Peyer's patch (tissue), 4 donors: ENCODE results near the gene AHCYL2. TPM values are rescaled to one million over a fixed set of nuclear protein-coding genes. Genes with fewer than 3 reads are reported as not detected.
A peak's percentile ranks its signal among the peaks of the same experiment; 100 is the strongest.

Source experiments
- DNase-seq, 3 donors: peaks; one replicate each; pipeline ENCODE4 v3.0.0-alpha.2; 2017 to 2019
- H3K27ac ChIP-seq, 4 donors: fragments of 200-600 bp; sonication (generic); one replicate each; pipeline ENCODE4 v1.5.1; 2016 to 2019
- H3K27me3 ChIP-seq, 2 donors: fragments of 200-600 bp; sonication (generic); one replicate each; pipeline ENCODE4 v1.5.1; 2019
- H3K36me3 ChIP-seq, 3 donors: fragments of 200-600 bp; sonication (generic); one replicate each; pipeline ENCODE4 v1.5.1; 2016 to 2019
- H3K4me1 ChIP-seq, 4 donors: fragments of 200-600 bp; sonication (generic); one replicate each; pipeline ENCODE4 v1.5.1; 2016 to 2019
- H3K4me3 ChIP-seq, 4 donors: fragments of 200-600 bp; sonication (generic); 1 replicate in 3 of 4; 2 replicates in 1 of 4; pipeline ENCODE4 v1.5.1; 2016 to 2019; ENCODE audit warnings: mild to moderate bottlenecking in 1 of 4
- H3K9me3 ChIP-seq, 4 donors: fragments of 200-600 bp; sonication (generic); one replicate each; pipeline ENCODE4 v1.5.1; 2016 to 2019; ENCODE audit warnings: mild to moderate bottlenecking in 1 of 4
- POLR2A ChIP-seq, 2 donors: fragments of 450-650 bp; IDR thresholded peaks; one replicate each; pipeline ENCODE4 v1.5.1; 2017; ENCODE audit warnings: antibody characterized with exemption in 2 of 2, mild to moderate bottlenecking in 2 of 2, moderate library complexity in 2 of 2
- total RNA-seq, 4 donors: library from RNA; depleted of rRNA; stranded (reverse); fragments of >200 nt; gene quantifications; one replicate each; pipeline ENCODE4 v1.1.0, GENCODE V29; 2016
- TF ChIP-seq, protein P1 (sequence below), 6 experiments: fragments of 450-650 bp in 4 of 6; fragments of 200-600 bp in 2 of 6; sonication (generic) in 1 of 6; IDR thresholded peaks; one replicate each; pipeline ENCODE4 v1.5.1; 2017 to 2019; ENCODE audit warnings: antibody characterized with exemption in 6 of 6, mild to moderate bottlenecking in 3 of 6, moderate library complexity in 1 of 6

Gene AHCYL2
- total RNA-seq, 4 donors from 2014 or later, result 37.1 to 186 (median 60.0) TPM

DNA sequence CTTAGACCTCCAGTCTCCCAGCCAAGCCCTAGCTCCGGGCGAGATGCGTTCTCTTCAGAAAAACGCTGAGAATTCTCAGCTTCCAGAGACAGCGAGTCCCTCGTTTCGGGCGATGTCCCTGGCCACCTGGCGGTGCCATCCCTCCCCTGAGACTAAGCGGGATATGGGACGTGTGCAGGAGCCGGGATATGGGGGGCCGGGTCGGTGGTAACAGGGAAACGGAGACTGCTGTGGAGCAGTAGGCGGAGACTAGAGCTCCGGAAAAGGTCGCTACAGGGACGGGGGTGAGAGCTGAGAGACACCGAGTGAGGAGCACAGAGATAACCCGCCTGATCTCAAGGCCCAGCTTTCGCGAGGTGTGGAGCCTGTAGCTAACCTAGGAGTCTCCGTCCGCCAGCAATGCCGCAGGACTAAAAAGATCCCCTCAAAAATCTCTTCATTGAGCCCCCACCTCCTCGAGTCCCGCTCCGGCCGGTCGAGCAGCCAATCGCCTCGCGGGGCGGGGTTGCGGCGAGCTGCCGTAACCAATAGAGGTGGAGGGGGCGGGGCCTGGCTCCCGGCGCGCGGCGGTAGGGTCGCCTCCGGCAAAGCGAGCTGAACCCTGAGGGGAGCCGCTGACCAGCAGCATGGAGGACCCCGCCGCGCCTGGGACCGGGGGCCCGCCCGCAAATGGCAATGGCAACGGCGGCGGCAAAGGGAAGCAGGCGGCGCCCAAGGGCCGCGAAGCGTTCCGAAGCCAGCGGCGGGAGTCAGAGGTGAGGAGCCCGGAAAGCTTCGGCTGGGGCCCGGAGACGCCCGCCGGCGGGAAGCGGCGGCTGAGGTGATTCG lies 209.2 kb downstream of the AHCYL2 start, which contains the start of gene STRIP2:
STRIP2 (plus strand) TSS at position 586 of the 828 bp plus-strand sequence; CDS start at position 627, 41 bp downstream.
- peak; percentile 93 to 96 (median 95) for DNase-seq
- no peak for TF ChIP-seq POLR2A (IDR thresholded peaks at IDR 0.05)
- TF ChIP-seq, protein P1, sequence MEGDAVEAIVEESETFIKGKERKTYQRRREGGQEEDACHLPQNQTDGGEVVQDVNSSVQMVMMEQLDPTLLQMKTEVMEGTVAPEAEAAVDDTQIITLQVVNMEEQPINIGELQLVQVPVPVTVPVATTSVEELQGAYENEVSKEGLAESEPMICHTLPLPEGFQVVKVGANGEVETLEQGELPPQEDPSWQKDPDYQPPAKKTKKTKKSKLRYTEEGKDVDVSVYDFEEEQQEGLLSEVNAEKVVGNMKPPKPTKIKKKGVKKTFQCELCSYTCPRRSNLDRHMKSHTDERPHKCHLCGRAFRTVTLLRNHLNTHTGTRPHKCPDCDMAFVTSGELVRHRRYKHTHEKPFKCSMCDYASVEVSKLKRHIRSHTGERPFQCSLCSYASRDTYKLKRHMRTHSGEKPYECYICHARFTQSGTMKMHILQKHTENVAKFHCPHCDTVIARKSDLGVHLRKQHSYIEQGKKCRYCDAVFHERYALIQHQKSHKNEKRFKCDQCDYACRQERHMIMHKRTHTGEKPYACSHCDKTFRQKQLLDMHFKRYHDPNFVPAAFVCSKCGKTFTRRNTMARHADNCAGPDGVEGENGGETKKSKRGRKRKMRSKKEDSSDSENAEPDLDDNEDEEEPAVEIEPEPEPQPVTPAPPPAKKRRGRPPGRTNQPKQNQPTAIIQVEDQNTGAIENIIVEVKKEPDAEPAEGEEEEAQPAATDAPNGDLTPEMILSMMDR (IDR thresholded peaks at IDR 0.05), result peak in 2 of 6 experiments; percentile 6 to 18
- Histone ChIP-seq H3K27me3 (no peaks in the 10 kb centered on the region), H3K36me3 (no peaks in the 10 kb centered on the region), H3K9me3 (no peaks in the 10 kb centered on the region), H3K4me3 (peak within 1 kb of the TSS; percentile 56 to 80 (median 65)), H3K4me1 (peaks cover 3 to 7% (median 5%) of the 10 kb centered on the region in 4 donors), H3K27ac (peak within 1 kb of the TSS in 2 of 4 donors; percentile 53 to 64)

DNA sequence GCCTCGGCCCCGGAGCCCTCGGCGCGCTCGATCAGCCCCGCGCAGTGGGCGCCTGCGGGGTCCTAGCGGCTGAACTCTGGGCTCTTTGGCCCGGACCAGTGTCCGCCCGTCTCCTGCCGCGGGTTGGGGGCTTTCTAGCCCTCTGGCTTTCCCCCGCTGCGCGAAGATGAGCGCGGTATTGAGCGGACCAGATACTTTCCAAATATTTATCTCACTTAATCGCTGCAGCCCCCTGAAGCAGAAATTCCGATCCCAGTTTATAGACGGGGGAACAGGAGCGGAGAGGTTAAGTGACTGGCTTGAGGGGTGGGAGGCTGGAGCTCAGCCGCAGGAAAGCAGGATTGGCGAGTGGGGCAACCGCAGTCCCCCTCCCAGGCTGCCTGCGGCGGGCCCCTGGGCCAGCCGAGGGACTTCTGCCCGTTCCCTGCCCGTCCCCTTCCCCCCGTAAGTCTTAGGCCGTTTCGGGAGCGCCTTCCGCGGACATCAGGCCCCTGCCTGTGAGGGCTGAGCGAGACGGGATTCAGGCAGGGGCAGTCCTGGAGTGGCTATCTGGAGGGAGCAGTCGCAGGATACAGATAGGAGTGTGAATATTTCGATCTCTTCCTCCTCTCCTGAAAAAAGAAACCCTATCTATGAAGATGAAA lies 210.0 kb downstream of the AHCYL2 start:
- Histone ChIP-seq H3K9me3 (no peaks in the 10 kb centered on the region), H3K36me3 (no peaks in the 10 kb centered on the region), H3K4me3 (peak overlapping the region; percentile 56 to 80 (median 65)), H3K27me3 (no peaks in the 10 kb centered on the region), H3K4me1 (peaks cover 3 to 7% (median 5%) of the 10 kb centered on the region in 4 donors), H3K27ac (peak overlapping the region in 2 of 4 donors; percentile 53 to 64)
- TF ChIP-seq, protein P1 (IDR thresholded peaks at IDR 0.05), result no peak
- TF ChIP-seq POLR2A (IDR thresholded peaks at IDR 0.05), result no peak
- DNase-seq, result no peak

DNA sequence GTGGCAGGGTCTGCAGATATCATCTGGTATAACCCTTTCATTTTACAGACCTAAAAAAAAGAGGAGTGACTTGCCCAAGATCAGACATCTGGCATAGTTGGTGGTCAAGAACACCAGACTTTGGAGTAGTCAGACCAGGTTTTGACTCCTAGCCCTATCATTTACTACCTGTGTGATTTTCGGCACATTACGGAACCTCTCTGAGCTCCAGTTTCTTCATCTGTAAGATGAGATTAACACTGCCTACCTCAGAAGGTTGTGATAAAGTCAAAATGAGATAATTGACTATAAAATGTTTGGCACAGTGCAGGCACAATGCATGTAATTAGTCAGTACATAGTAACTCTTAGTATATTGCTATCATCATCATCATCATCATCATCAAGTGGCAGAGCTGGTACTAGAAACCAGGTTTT lies 210.6 kb downstream of the AHCYL2 start:
- no peaks in the 10 kb centered on the region for H3K9me3 ChIP-seq
- DNase-seq, result no peak
- H3K27ac ChIP-seq, result no peak overlapping the region
- H3K4me1 ChIP-seq, result peaks cover 3 to 7% (median 5%) of the 10 kb centered on the region in 4 donors
- no peaks in the 10 kb centered on the region for H3K36me3 ChIP-seq
- TF ChIP-seq POLR2A (IDR thresholded peaks at IDR 0.05), result no peak
- TF ChIP-seq, protein P1 (IDR thresholded peaks at IDR 0.05), result no peak
- H3K4me3 ChIP-seq, result no peak overlapping the region
- no peaks in the 10 kb centered on the region for H3K27me3 ChIP-seq

DNA sequence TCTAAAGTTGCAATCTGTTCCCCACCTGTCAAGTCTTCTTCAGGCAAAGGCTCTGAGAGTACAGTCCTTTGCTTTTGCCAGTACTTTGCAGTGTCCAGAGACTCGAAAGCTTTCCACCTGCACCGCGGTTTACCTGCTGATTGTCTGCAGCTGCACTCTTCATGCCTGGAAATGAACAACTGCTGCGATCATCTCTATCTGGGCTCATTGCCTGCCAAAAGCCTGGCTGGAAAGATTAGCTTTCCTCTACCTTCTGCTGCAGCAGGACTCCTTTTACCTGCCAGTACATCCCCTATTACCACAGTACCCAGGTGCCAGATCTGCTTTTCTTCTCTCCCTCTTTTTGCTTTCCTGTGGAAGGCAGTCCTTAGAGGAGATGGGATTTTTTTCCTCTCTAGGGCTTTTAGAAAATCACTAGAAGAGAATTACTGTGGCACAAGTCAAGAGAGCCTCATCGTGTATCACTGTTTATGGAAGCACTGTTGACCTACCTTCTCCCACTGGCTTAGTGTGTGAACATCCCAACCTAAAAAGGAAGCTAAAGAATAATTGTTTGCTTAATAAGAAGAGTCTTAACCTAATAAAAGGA lies 211.6 kb downstream of the AHCYL2 start:
- Histone ChIP-seq H3K36me3 (no peaks in the 10 kb centered on the region), H3K4me1 (peaks cover 3 to 7% (median 5%) of the 10 kb centered on the region in 4 donors), H3K4me3 (no peak overlapping the region), H3K27me3 (no peaks in the 10 kb centered on the region), H3K9me3 (no peaks in the 10 kb centered on the region), H3K27ac (no peak overlapping the region)
- no peak for DNase-seq
- TF ChIP-seq POLR2A (IDR thresholded peaks at IDR 0.05), result no peak
- TF ChIP-seq, protein P1 (IDR thresholded peaks at IDR 0.05), result no peak

DNA sequence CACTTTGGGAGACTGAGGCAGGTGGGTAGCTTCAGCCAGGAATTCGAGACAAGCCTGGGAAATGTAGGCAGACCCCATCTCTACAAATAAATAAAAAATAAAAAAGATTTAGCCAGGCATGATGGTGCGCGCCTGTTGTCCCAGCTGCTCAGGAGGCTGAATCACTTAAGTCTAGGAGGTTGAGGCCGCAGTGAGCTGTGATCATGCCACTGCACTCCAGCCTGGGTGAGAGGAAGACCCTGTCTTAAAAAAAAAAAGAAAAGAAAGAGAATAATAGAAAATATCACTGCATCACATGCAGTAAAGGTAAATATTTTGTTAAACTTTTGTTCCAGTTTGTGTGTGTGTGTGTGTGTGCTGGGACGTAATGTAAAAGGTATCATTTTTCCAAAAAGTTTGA lies 212.4 kb downstream of the AHCYL2 start:
- no peak overlapping the region for H3K4me3 ChIP-seq
- peaks cover 3 to 7% (median 5%) of the 10 kb centered on the region in 4 donors for H3K4me1 ChIP-seq
- no peaks in the 10 kb centered on the region for H3K27me3 ChIP-seq
- DNase-seq, result no peak
- no peak overlapping the region for H3K27ac ChIP-seq
- no peak for TF ChIP-seq POLR2A (IDR thresholded peaks at IDR 0.05)
- TF ChIP-seq, protein P1 (IDR thresholded peaks at IDR 0.05), result no peak
- H3K9me3 ChIP-seq, result no peaks in the 10 kb centered on the region
- H3K36me3 ChIP-seq, result no peaks in the 10 kb centered on the region
